Rectal smooth muscle tissue (tissue), 1 donor: ENCODE data around the gene TSKS.

Source experiments
- H3K27ac ChIP-seq: one replicate; pipeline ENCODE4 v1.7.0; 2013; ENCODE audit warnings: low read depth, low read length, inconsistent platforms
- H3K27me3 ChIP-seq: one replicate; pipeline ENCODE4 v1.7.0; 2013; ENCODE audit warnings: low read length; ENCODE audit not compliant: control insufficient read depth, insufficient read depth
- H3K36me3 ChIP-seq: one replicate; pipeline ENCODE4 v1.7.0; 2013; ENCODE audit warnings: low read length; ENCODE audit not compliant: control insufficient read depth, insufficient read depth
- H3K4me1 ChIP-seq: one replicate; pipeline ENCODE4 v1.7.0; 2013; ENCODE audit warnings: low read length; ENCODE audit not compliant: control insufficient read depth, insufficient read depth
- H3K4me3 ChIP-seq: one replicate; pipeline ENCODE4 v1.7.0; 2013; ENCODE audit warnings: low read length
- H3K9ac ChIP-seq: one replicate; pipeline ENCODE4 v1.7.0; 2013; ENCODE audit warnings: low read length

The TSKS gene

GRCh38 chr19:49802836-49803528 lies 39.9 kb upstream of the TSKS start:
- H3K4me1 ChIP-seq, result no peaks in the 10 kb centered on the region
- H3K36me3 ChIP-seq, result peaks cover 14% of the 10 kb centered on the region
- peak overlapping the region; percentile 54 for H3K4me3 ChIP-seq
- H3K27ac ChIP-seq, result peak overlapping the region; percentile 70
- no peak overlapping the region for H3K9ac ChIP-seq
- H3K27me3 ChIP-seq, result no peaks in the 10 kb centered on the region

- Histone ChIP-seq H3K9ac (peak overlapping the region; percentile 49), H3K36me3 (peaks cover 14% of the 10 kb centered on the region)
These were observed 39.0 kb upstream of the TSKS start for GRCh38 chr19:49801966-49802661.

GRCh38 chr19:49801401-49801888 lies 38.3 kb upstream of the TSKS start:
- Histone ChIP-seq H3K9ac (no peak overlapping the region), H3K4me1 (no peaks in the 10 kb centered on the region), H3K36me3 (peaks cover 21% of the 10 kb centered on the region), H3K27me3 (no peaks in the 10 kb centered on the region), H3K4me3 (peak overlapping the region; percentile 82), H3K27ac (no peak overlapping the region)

More at GRCh38 chr19:49801966-49802661, 39.0 kb upstream of the TSKS start:
- Histone ChIP-seq H3K4me1 (no peaks in the 10 kb centered on the region), H3K4me3 (peak overlapping the region; percentile 82), H3K27me3 (no peaks in the 10 kb centered on the region), H3K27ac (peak overlapping the region; percentile 70)

GRCh38 chr19:49800771-49801170 lies 37.7 kb upstream of the TSKS start:
- Histone ChIP-seq H3K4me1 (no peaks in the 10 kb centered on the region), H3K36me3 (peaks cover 27% of the 10 kb centered on the region), H3K27ac (no peak overlapping the region), H3K9ac (no peak overlapping the region), H3K4me3 (no peak overlapping the region), H3K27me3 (no peaks in the 10 kb centered on the region)

GRCh38 chr19:49799798-49800376 lies 36.8 kb upstream of the TSKS start:
- Histone ChIP-seq H3K36me3 (peaks cover 35% of the 10 kb centered on the region), H3K4me3 (no peak overlapping the region), H3K27me3 (no peaks in the 10 kb centered on the region), H3K27ac (no peak overlapping the region), H3K9ac (no peak overlapping the region), H3K4me1 (no peaks in the 10 kb centered on the region)

GRCh38 chr19:49799271-49799797 lies 36.2 kb upstream of the TSKS start:
- H3K36me3 ChIP-seq, result peaks cover 36% of the 10 kb centered on the region
- H3K4me3 ChIP-seq, result no peak overlapping the region
- no peak overlapping the region for H3K27ac ChIP-seq
- no peak overlapping the region for H3K9ac ChIP-seq
- H3K4me1 ChIP-seq, result no peaks in the 10 kb centered on the region
- H3K27me3 ChIP-seq, result no peaks in the 10 kb centered on the region

GRCh38 chr19:49798574-49798973 lies 35.5 kb upstream of the TSKS start:
- Histone ChIP-seq H3K9ac (no peak overlapping the region), H3K4me3 (no peak overlapping the region), H3K27ac (no peak overlapping the region), H3K27me3 (no peaks in the 10 kb centered on the region), H3K4me1 (no peaks in the 10 kb centered on the region), H3K36me3 (peaks cover 37% of the 10 kb centered on the region)

GRCh38 chr19:49795615-49796014 lies 32.5 kb upstream of the TSKS start:
- Histone ChIP-seq H3K9ac (no peak overlapping the region), H3K27me3 (no peaks in the 10 kb centered on the region), H3K27ac (no peak overlapping the region), H3K4me3 (no peak overlapping the region), H3K36me3 (peaks cover 38% of the 10 kb centered on the region), H3K4me1 (no peaks in the 10 kb centered on the region)

GRCh38 chr19:49793561-49793840 lies 30.4 kb upstream of the TSKS start:
- no peaks in the 10 kb centered on the region for H3K4me1 ChIP-seq
- H3K9ac ChIP-seq, result no peak overlapping the region
- no peaks in the 10 kb centered on the region for H3K27me3 ChIP-seq
- no peak overlapping the region for H3K27ac ChIP-seq
- H3K36me3 ChIP-seq, result peaks cover 30% of the 10 kb centered on the region
- H3K4me3 ChIP-seq, result no peak overlapping the region

- peaks cover 30% of the 10 kb centered on the region for H3K36me3 ChIP-seq
- H3K27ac ChIP-seq, result no peak overlapping the region
- no peaks in the 10 kb centered on the region for H3K4me1 ChIP-seq
These were observed 29.9 kb upstream of the TSKS start for GRCh38 chr19:49792829-49793560.

GRCh38 chr19:49791776-49792445 lies 28.8 kb upstream of the TSKS start:
- Histone ChIP-seq H3K27me3 (no peaks in the 10 kb centered on the region), H3K27ac (no peak overlapping the region), H3K9ac (no peak overlapping the region), H3K4me1 (no peaks in the 10 kb centered on the region), H3K4me3 (no peak overlapping the region), H3K36me3 (peaks cover 30% of the 10 kb centered on the region)

More at GRCh38 chr19:49792829-49793560, 29.9 kb upstream of the TSKS start:
- Histone ChIP-seq H3K27me3 (no peaks in the 10 kb centered on the region), H3K9ac (no peak overlapping the region), H3K4me3 (no peak overlapping the region)

- Histone ChIP-seq H3K27ac (no peak overlapping the region), H3K9ac (no peak overlapping the region), H3K4me1 (no peaks in the 10 kb centered on the region), H3K36me3 (peaks cover 20% of the 10 kb centered on the region), H3K4me3 (no peak overlapping the region), H3K27me3 (no peaks in the 10 kb centered on the region)
These were observed 27.8 kb upstream of the TSKS start for GRCh38 chr19:49790866-49791265.
